ENCODE measurements around the gene TRMT6.

TRMT6 gene

GRCh38 chr20:5890773-5891441 lies 59.4 kb downstream of the TRMT6 start:
- H3K4me3 ChIP-seq (ENCODE audit: low read depth, low read length), result no peak overlapping the region
- no peak for DNase-seq (ENCODE audit: low read depth)
- TF ChIP-seq CTCF (IDR thresholded peaks at IDR 0.05; ENCODE audit: insufficient read depth, low read depth, low read length, missing control alignments), result no peak

- DNase-seq (ENCODE audit: low read depth), result no peak
- H3K4me3 ChIP-seq (ENCODE audit: low read depth, low read length), result no peak overlapping the region
- TF ChIP-seq CTCF (IDR thresholded peaks at IDR 0.05; ENCODE audit: insufficient read depth, low read depth, low read length, missing control alignments), result no peak
Measured at GRCh38 chr20:5888041-5888440, 62.3 kb downstream of the TRMT6 start.

DNA sequence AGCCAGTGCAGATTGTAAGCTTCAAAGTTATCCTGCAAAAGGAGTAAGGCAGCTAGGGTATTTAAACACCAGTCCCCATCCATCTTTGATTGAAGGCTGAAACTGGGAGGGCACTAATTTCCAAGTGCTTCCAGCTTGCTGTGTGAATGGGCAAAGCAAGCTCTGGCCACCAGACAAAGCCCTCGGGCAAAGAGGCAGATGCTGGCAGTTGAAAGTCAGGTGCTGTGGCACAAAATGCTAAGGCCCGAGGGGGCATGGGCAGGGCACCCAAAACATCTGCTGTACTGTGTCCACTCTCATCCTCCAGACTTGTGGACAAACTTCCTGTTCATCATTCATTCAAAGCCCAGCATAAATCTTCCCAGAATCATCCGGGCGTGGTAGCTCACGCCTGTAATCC lies 62.9 kb downstream of the TRMT6 start:
- no peak for DNase-seq (ENCODE audit: low read depth)
- no peak for TF ChIP-seq CTCF (IDR thresholded peaks at IDR 0.05; ENCODE audit: insufficient read depth, low read depth, low read length, missing control alignments)
- H3K4me3 ChIP-seq (ENCODE audit: low read depth, low read length), result no peak overlapping the region

Data from GM12865 (cell line).